Astrocyte (in vitro differentiated cells and primary cell): Measurements from ENCODE around the gene PRAMEF8. TPM values are rescaled to one million over a fixed set of nuclear protein-coding genes. Genes with fewer than 3 reads are reported as not detected.
"Not testable (repeated sequence)": the region's sequence is repeated elsewhere in the genome, so short reads cannot be mapped to it uniquely, and the experiment has no call there.

ENCODE experiments used
- DNase-seq: peaks from one replicate; pipeline ENCODE4 v3.0.0-alpha.2; 2010; ENCODE audit warnings: low read depth
- FAIRE-seq: peaks from 2 replicates; lab custom pipeline; 2011; peaks lifted over from hg19 to GRCh38; lab: Jason Lieb, UNC
- H2AFZ ChIP-seq: 2 replicates; pipeline ENCODE4 v1.6.0; 2012; ENCODE audit warnings: low read depth, low read length, inconsistent platforms
- H3K27ac ChIP-seq: 2 replicates; pipeline ENCODE4 v1.5.1; 2011; ENCODE audit warnings: low read depth, low read length, inconsistent platforms
- H3K27me3 ChIP-seq: 2 replicates; pipeline ENCODE4 v1.6.0; 2011; ENCODE audit warnings: low read length, inconsistent platforms; ENCODE audit not compliant: insufficient read depth
- H3K36me3 ChIP-seq: 2 replicates; pipeline ENCODE4 v1.5.1; 2011; ENCODE audit warnings: low read length, inconsistent platforms; ENCODE audit not compliant: insufficient read depth
- H3K4me1 ChIP-seq: 2 replicates; pipeline ENCODE4 v1.5.1; 2011; ENCODE audit warnings: low read length, inconsistent platforms; ENCODE audit not compliant: insufficient read depth
- H3K4me2 ChIP-seq: 2 replicates; pipeline ENCODE4 v1.6.0; 2012; ENCODE audit warnings: low read length, inconsistent platforms
- H3K4me3 ChIP-seq: 2 replicates; pipeline ENCODE4 v1.5.1; 2011; ENCODE audit warnings: low read depth, mild to moderate bottlenecking, low read length, inconsistent platforms; ENCODE audit not compliant: insufficient read depth
- H3K79me2 ChIP-seq: 2 replicates; pipeline ENCODE4 v1.6.0; 2012; ENCODE audit warnings: mild to moderate bottlenecking, low read length, inconsistent platforms; ENCODE audit not compliant: insufficient read depth
- H3K9ac ChIP-seq: 2 replicates; pipeline ENCODE4 v1.6.0; 2012; ENCODE audit warnings: mild to moderate bottlenecking, low read length, inconsistent platforms
- H3K9me3 ChIP-seq: 2 replicates; pipeline ENCODE4 v1.5.1; 2012; ENCODE audit warnings: low read depth, mild to moderate bottlenecking, low read length, inconsistent platforms; ENCODE audit not compliant: insufficient read depth
- H4K20me1 ChIP-seq: 2 replicates; pipeline ENCODE4 v1.6.0; 2012; ENCODE audit warnings: low read length, inconsistent platforms; ENCODE audit not compliant: insufficient read depth
- H3K27ac Mint-ChIP-seq: one replicate; pipeline ENCODE4 v1.8.0; 2021; ENCODE audit warnings: mild to moderate bottlenecking, mixed read lengths; ENCODE audit not compliant: unreplicated experiment
- H3K27me3 Mint-ChIP-seq: one replicate; pipeline ENCODE4 v1.8.0; 2021; ENCODE audit warnings: low read depth, mixed read lengths; ENCODE audit not compliant: unreplicated experiment
- H3K36me3 Mint-ChIP-seq: one replicate; pipeline ENCODE4 v1.8.0; 2021; ENCODE audit warnings: low read depth, mixed read lengths; ENCODE audit not compliant: unreplicated experiment
- H3K4me1 Mint-ChIP-seq: one replicate; pipeline ENCODE4 v1.8.0; 2021; ENCODE audit warnings: low read depth, mixed read lengths; ENCODE audit not compliant: unreplicated experiment
- H3K4me3 Mint-ChIP-seq: one replicate; pipeline ENCODE4 v1.8.0; 2021; ENCODE audit warnings: mild to moderate bottlenecking, moderate library complexity, mixed read lengths; ENCODE audit not compliant: unreplicated experiment
- H3K9me3 Mint-ChIP-seq: one replicate; pipeline ENCODE4 v1.8.0; 2021; ENCODE audit warnings: mild to moderate bottlenecking, mixed read lengths; ENCODE audit not compliant: unreplicated experiment
- total RNA-seq: library from RNA; stranded (reverse); gene quantifications from 2 replicates; pipeline ENCODE4 v1.2.1, GENCODE V29; 2021

PRAMEF8 gene
- total RNA-seq, 1 donor from 2014 or later: 0.20 TPM

GRCh38 chr1:13289030-13289429, 4.1 kb upstream of the PRAMEF8 start:
- H3K9me3 ChIP-seq, H3K27ac Mint-ChIP-seq, H3K36me3 Mint-ChIP-seq, DNase-seq, H3K4me2 ChIP-seq, H3K4me1 ChIP-seq, H3K27me3 ChIP-seq, H3K9ac ChIP-seq, H3K27ac ChIP-seq, H3K4me3 ChIP-seq, H3K4me3 Mint-ChIP-seq, H3K27me3 Mint-ChIP-seq, H3K4me1 Mint-ChIP-seq, H3K79me2 ChIP-seq, H2AFZ ChIP-seq, H4K20me1 ChIP-seq, H3K9me3 Mint-ChIP-seq, H3K36me3 ChIP-seq, FAIRE-seq: not testable (repeated sequence)

GRCh38 chr1:13279617-13280016, 5.3 kb downstream of the PRAMEF8 start:
- not testable (repeated sequence) for H3K36me3 Mint-ChIP-seq, H3K36me3 ChIP-seq, H3K27me3 Mint-ChIP-seq, DNase-seq, H3K4me2 ChIP-seq, H3K4me3 Mint-ChIP-seq, FAIRE-seq, H4K20me1 ChIP-seq, H3K79me2 ChIP-seq, H3K4me1 ChIP-seq, H3K9ac ChIP-seq, H3K27ac ChIP-seq, H3K27ac Mint-ChIP-seq, H3K9me3 ChIP-seq, H3K9me3 Mint-ChIP-seq, H2AFZ ChIP-seq, H3K4me3 ChIP-seq, H3K27me3 ChIP-seq, H3K4me1 Mint-ChIP-seq

GRCh38 chr1:13277016-13277415, 7.9 kb downstream of the PRAMEF8 start:
- not testable (repeated sequence) for H3K27ac ChIP-seq, H3K9me3 ChIP-seq, FAIRE-seq, H3K4me3 ChIP-seq, H3K27ac Mint-ChIP-seq, H3K36me3 ChIP-seq, H3K4me2 ChIP-seq, H3K4me1 ChIP-seq, H3K4me3 Mint-ChIP-seq, H2AFZ ChIP-seq, H3K9me3 Mint-ChIP-seq, H3K4me1 Mint-ChIP-seq, DNase-seq, H3K36me3 Mint-ChIP-seq, H3K27me3 Mint-ChIP-seq, H3K79me2 ChIP-seq, H4K20me1 ChIP-seq, H3K9ac ChIP-seq, H3K27me3 ChIP-seq

DNA sequence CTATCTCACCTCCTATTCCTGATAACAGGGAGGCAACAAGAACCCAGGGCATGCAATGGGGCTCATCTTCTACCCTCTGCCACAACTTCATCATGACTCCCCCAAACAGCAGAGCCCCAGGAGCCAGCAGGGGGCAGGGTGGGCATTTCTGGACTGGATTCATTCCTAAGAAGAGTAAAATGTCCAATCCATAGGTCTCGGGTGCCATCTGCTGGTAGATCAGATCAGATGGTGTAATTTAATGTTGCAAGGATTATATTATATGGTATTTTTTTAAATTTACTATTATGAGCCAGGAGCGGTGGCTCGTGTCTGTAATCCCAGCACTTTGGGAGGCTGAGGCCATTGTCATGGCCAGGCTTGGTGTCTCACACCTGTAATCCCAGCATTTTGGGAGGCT, 19.8 kb downstream of the PRAMEF8 start:
- not testable (repeated sequence) for H2AFZ ChIP-seq, FAIRE-seq, H3K4me3 Mint-ChIP-seq, H3K9me3 ChIP-seq, H3K27ac ChIP-seq, H3K27me3 ChIP-seq, H3K4me1 ChIP-seq, H4K20me1 ChIP-seq, H3K27ac Mint-ChIP-seq, H3K4me2 ChIP-seq, H3K4me1 Mint-ChIP-seq, H3K79me2 ChIP-seq, H3K36me3 ChIP-seq, DNase-seq, H3K27me3 Mint-ChIP-seq, H3K9me3 Mint-ChIP-seq, H3K4me3 ChIP-seq, H3K36me3 Mint-ChIP-seq, H3K9ac ChIP-seq

GRCh38 chr1:13253898-13254297, 31.0 kb downstream of the PRAMEF8 start, which contains the start of gene PRAMEF5:
TSS of gene PRAMEF5 (plus strand) at chr1:13254198. CDS start at chr1:13259269, 5,071 bp downstream.
- H3K27ac ChIP-seq, H3K9me3 Mint-ChIP-seq, H3K9me3 ChIP-seq, H2AFZ ChIP-seq, DNase-seq, H3K27me3 Mint-ChIP-seq, H3K27me3 ChIP-seq, H3K79me2 ChIP-seq, H3K27ac Mint-ChIP-seq, FAIRE-seq, H3K4me3 ChIP-seq, H3K4me1 Mint-ChIP-seq, H3K36me3 Mint-ChIP-seq, H4K20me1 ChIP-seq, H3K9ac ChIP-seq, H3K36me3 ChIP-seq, H3K4me3 Mint-ChIP-seq, H3K4me1 ChIP-seq, H3K4me2 ChIP-seq: not testable (repeated sequence)

DNA sequence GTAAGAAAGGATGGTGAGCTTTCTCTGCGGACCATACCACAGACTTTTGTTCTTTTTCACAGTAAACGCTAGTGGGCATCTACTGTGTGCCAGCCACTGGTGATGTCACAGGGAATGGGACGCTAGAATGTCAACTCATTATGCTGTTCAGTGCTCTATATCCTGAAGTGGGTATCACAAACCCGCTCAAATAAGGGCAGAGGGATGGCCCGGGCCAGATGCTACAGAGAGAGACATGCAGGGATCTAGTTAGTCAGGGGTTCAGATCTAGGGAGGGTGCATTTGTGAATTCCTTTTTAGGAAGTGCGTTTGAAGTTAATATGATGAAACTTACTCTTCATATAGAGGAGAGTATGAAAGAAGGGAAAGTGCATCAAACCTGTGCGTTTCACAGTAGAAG, 37.8 kb downstream of the PRAMEF8 start:
- not testable (repeated sequence) for H3K27ac ChIP-seq, DNase-seq, H3K36me3 ChIP-seq, H4K20me1 ChIP-seq, H3K9me3 ChIP-seq, H3K36me3 Mint-ChIP-seq, H3K27me3 Mint-ChIP-seq, H3K4me3 ChIP-seq, H3K79me2 ChIP-seq, H3K9ac ChIP-seq, H3K27ac Mint-ChIP-seq, H3K4me1 Mint-ChIP-seq, H3K4me1 ChIP-seq, FAIRE-seq, H3K4me3 Mint-ChIP-seq, H3K27me3 ChIP-seq, H3K4me2 ChIP-seq, H2AFZ ChIP-seq
- peaks cover 11% of the 10 kb centered on the region for H3K9me3 Mint-ChIP-seq
